SU-DHL-6 (cell line): Measurements from ENCODE around the gene CREB5.

Experiments
- H2AFZ ChIP-seq: fragments of 200-600 bp; sonication (generic); 2 replicates; pipeline ENCODE4 v1.6.1; 2014; ENCODE audit warnings: low read depth, mild to moderate bottlenecking, moderate library complexity, mixed read lengths, antibody characterized with exemption, low read length; ENCODE audit not compliant: severe bottlenecking
- H3F3A ChIP-seq: fragments of 200-600 bp; shearing (Covaris generic); 2 replicates; pipeline ENCODE4 v1.6.0; 2016; ENCODE audit warnings: antibody characterized with exemption, mild to moderate bottlenecking; ENCODE audit not compliant: insufficient read depth
- H3K27ac ChIP-seq: fragments of 200-600 bp; sonication (generic); 2 replicates; pipeline ENCODE4 v1.5.1; 2016; ENCODE audit warnings: low read depth, mild to moderate bottlenecking, low read length, moderate library complexity, mixed read lengths
- H3K27me3 ChIP-seq: fragments of 200-600 bp; sonication (generic), shearing (Covaris generic); 2 replicates; pipeline ENCODE4 v1.6.0; 2014; ENCODE audit warnings: mild to moderate bottlenecking, low read length
- H3K36me3 ChIP-seq: fragments of 200-600 bp; sonication (generic); 2 replicates; pipeline ENCODE4 v1.6.1; 2014; ENCODE audit warnings: mild to moderate bottlenecking, low read length, mixed read lengths
- H3K4me2 ChIP-seq: fragments of 300-600, 200-600 bp; shearing (Covaris generic), sonication (generic); 2 replicates; pipeline ENCODE4 v1.6.0; 2014; ENCODE audit warnings: low read length, low read depth, mild to moderate bottlenecking; ENCODE audit not compliant: poor library complexity, severe bottlenecking
- H3K4me3 ChIP-seq: fragments of 200-600 bp; sonication (generic); 2 replicates; pipeline ENCODE4 v1.5.1; 2014; ENCODE audit warnings: antibody characterized with exemption, low read length, mild to moderate bottlenecking, mixed read lengths; ENCODE audit not compliant: insufficient read depth, poor library complexity, severe bottlenecking
- H3K79me2 ChIP-seq: fragments of 200-600 bp; sonication (generic); 2 replicates; pipeline ENCODE4 v1.6.1; 2014; ENCODE audit warnings: mild to moderate bottlenecking, low read length, moderate library complexity; ENCODE audit not compliant: insufficient read depth
- H3K9ac ChIP-seq: fragments of 200-600 bp; sonication (generic); 2 replicates; pipeline ENCODE4 v1.7.0; 2014; ENCODE audit warnings: mild to moderate bottlenecking, low read length
- H3K9me2 ChIP-seq: fragments of 200-600 bp; sonication (generic); replicated peaks from 2 replicates; pipeline ENCODE4 v1.6.1; 2014; ENCODE audit warnings: low read length; ENCODE audit not compliant: insufficient read depth
- H3K9me3 ChIP-seq: fragments of 200-600 bp; sonication (generic); 2 replicates; pipeline ENCODE4 v1.6.1; 2014; ENCODE audit warnings: low read length, mixed read lengths; ENCODE audit not compliant: insufficient read depth
- H4K20me1 ChIP-seq: fragments of 200-600 bp; sonication (generic); 2 replicates; pipeline ENCODE4 v1.6.1; 2014; ENCODE audit warnings: low read depth, mild to moderate bottlenecking, antibody characterized with exemption, low read length, moderate library complexity, mixed read lengths
- CTCF ChIP-seq: fragments of 200-600 bp; sonication (generic); IDR thresholded peaks from one replicate; pipeline ENCODE4 v1.5.1; 2017; ENCODE audit warnings: antibody characterized with exemption, mild to moderate bottlenecking, low read length, moderate library complexity; ENCODE audit not compliant: insufficient read depth, poor library complexity, severe bottlenecking
- EZH2phosphoT487 ChIP-seq: fragments of 200-600 bp; sonication (generic), shearing (Covaris generic); conservative IDR thresholded peaks from 2 replicates; pipeline ENCODE4 v1.6.1; 2018; ENCODE audit warnings: mild to moderate bottlenecking, antibody characterized with exemption, low read length, moderate library complexity, mixed read lengths

The CREB5 gene

GRCh38 chr7:28649811-28650210 is 237.5 kb downstream of the CREB5 start:
- no peak overlapping the region for H3K27ac ChIP-seq
- no peak overlapping the region for H3K4me2 ChIP-seq
- peaks cover 15% of the 10 kb centered on the region; the same call in 1 of the 2 replicates for H3K79me2 ChIP-seq
- no peak for TF ChIP-seq CTCF
- no peak overlapping the region for H3K4me3 ChIP-seq
- no peaks in the 10 kb centered on the region for H3F3A ChIP-seq
- no peaks in the 10 kb centered on the region for H3K36me3 ChIP-seq
- H3K9me3 ChIP-seq = no peaks in the 10 kb centered on the region
- H3K9ac ChIP-seq = no peak overlapping the region
- no peaks in the 10 kb centered on the region for H3K27me3 ChIP-seq
- H3K9me2 ChIP-seq = no peaks in the 10 kb centered on the region
- peaks cover 10% of the 10 kb centered on the region; the same call in 1 of the 2 replicates for H4K20me1 ChIP-seq
- no peak overlapping the region for H2AFZ ChIP-seq

- H3K9me2 ChIP-seq = no peaks in the 10 kb centered on the region
- no peak overlapping the region for H3K27ac ChIP-seq
- H3K79me2 ChIP-seq = peaks cover 15% of the 10 kb centered on the region; the same call in 1 of the 2 replicates
- no peaks in the 10 kb centered on the region for H3K27me3 ChIP-seq
- no peak overlapping the region for H3K4me3 ChIP-seq
- peaks cover 7% of the 10 kb centered on the region; the same call in 1 of the 2 replicates for H4K20me1 ChIP-seq
- no peak for TF ChIP-seq EZH2phosphoT487
- no peak for TF ChIP-seq CTCF
- H3F3A ChIP-seq = no peaks in the 10 kb centered on the region
- H3K9me3 ChIP-seq = peaks cover 6% of the 10 kb centered on the region; the same call in 1 of the 2 replicates
- H3K4me2 ChIP-seq = no peak overlapping the region
- H2AFZ ChIP-seq = no peak overlapping the region
- no peak overlapping the region for H3K9ac ChIP-seq
- peaks cover 2% of the 10 kb centered on the region for H3K36me3 ChIP-seq
Measured at GRCh38 chr7:28654110-28654509, 241.8 kb downstream of the CREB5 start.

GRCh38 chr7:28656529-28656928 is 244.2 kb downstream of the CREB5 start:
- H3K9ac ChIP-seq = no peak overlapping the region
- H3F3A ChIP-seq = peaks cover 2% of the 10 kb centered on the region; the same call in 1 of the 2 replicates
- peaks cover 15% of the 10 kb centered on the region; the same call in 1 of the 2 replicates for H3K79me2 ChIP-seq
- no peak overlapping the region for H3K4me3 ChIP-seq
- H3K9me2 ChIP-seq = no peaks in the 10 kb centered on the region
- peaks cover 18% of the 10 kb centered on the region for H3K36me3 ChIP-seq
- peaks cover 20% of the 10 kb centered on the region; the same call in 1 of the 2 replicates for H3K9me3 ChIP-seq
- H3K27me3 ChIP-seq = no peaks in the 10 kb centered on the region
- no peak overlapping the region for H3K4me2 ChIP-seq
- no peak overlapping the region for H3K27ac ChIP-seq
- no peak overlapping the region for H2AFZ ChIP-seq
- no peaks in the 10 kb centered on the region; the same call in 1 of the 2 replicates for H4K20me1 ChIP-seq
- no peak for TF ChIP-seq CTCF
- no peak for TF ChIP-seq EZH2phosphoT487
